ENCODE measurements around the gene CMIP. TPM values are rescaled to one million over a fixed set of nuclear protein-coding genes. Genes with fewer than 3 reads are reported as not detected.

Gene CMIP
- total RNA-seq, 1 donor: 15.7 TPM

- no peak for TF ChIP-seq CTCF (IDR thresholded peaks at IDR 0.05; ENCODE audit: insufficient read depth, low read length)
- H3K4me3 ChIP-seq (ENCODE audit: low read depth, low read length): no peak overlapping the region
- DNase-seq (ENCODE audit: low read depth): no peak
Measured at GRCh38 chr16:81578076-81578475, 133.5 kb downstream of the CMIP start.

- H3K4me3 ChIP-seq (ENCODE audit: low read depth, low read length): no peak overlapping the region
- DNase-seq (ENCODE audit: low read depth): no peak
- no peak for TF ChIP-seq CTCF (IDR thresholded peaks at IDR 0.05; ENCODE audit: insufficient read depth, low read length)
Measured at GRCh38 chr16:81578636-81579413, 134.2 kb downstream of the CMIP start.

GRCh38 chr16:81581107-81581506 lies 136.5 kb downstream of the CMIP start:
- TF ChIP-seq CTCF (IDR thresholded peaks at IDR 0.05; ENCODE audit: insufficient read depth, low read length): no peak
- H3K4me3 ChIP-seq (ENCODE audit: low read depth, low read length): no peak overlapping the region
- DNase-seq (ENCODE audit: low read depth): no peak

GRCh38 chr16:81582655-81583441 lies 138.2 kb downstream of the CMIP start:
- no peak for DNase-seq (ENCODE audit: low read depth)

GRCh38 chr16:81583893-81584631 lies 139.5 kb downstream of the CMIP start:
- no peak overlapping the region for H3K4me3 ChIP-seq (ENCODE audit: low read depth, low read length)
- TF ChIP-seq CTCF (IDR thresholded peaks at IDR 0.05; ENCODE audit: insufficient read depth, low read length): no peak
- peak; percentile 24 for DNase-seq (ENCODE audit: low read depth)

More at GRCh38 chr16:81582655-81583441, 138.2 kb downstream of the CMIP start:
- TF ChIP-seq CTCF (IDR thresholded peaks at IDR 0.05; ENCODE audit: insufficient read depth, low read length): no peak
- no peak overlapping the region for H3K4me3 ChIP-seq (ENCODE audit: low read depth, low read length)

- DNase-seq (ENCODE audit: low read depth): no peak
- H3K4me3 ChIP-seq (ENCODE audit: low read depth, low read length): no peak overlapping the region
- TF ChIP-seq CTCF (IDR thresholded peaks at IDR 0.05; ENCODE audit: insufficient read depth, low read length): peak; percentile 8
Measured at GRCh38 chr16:81585785-81586184, 141.2 kb downstream of the CMIP start.
